ENCODE data around the gene NTN4. TPM values are rescaled to one million over a fixed set of nuclear protein-coding genes. Genes with fewer than 3 reads are reported as not detected.

Gene NTN4
- polyA plus RNA-seq, 1 of the 3 experiments (the other 2 are of a cell fraction), result 0.08 TPM

DNA sequence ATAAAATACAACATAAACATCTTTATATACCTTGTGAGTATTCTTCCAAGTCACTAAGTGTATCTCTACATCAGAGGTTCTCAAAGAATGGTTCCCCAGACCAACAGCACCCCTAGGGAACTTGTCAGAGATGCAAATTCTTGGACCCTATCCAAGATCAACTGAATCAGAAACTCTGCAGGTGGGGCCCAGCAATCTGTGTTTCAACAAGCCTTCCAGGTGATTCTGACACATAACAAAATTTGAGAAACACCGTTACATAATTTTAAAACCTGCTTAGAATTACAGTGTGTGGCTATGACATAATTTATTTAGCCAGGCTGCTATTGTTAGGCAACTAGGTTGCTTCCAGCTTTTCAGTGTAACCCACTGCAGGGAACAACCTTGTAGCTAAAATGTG is 49.8 kb downstream of the NTN4 start:
- H3K4me3 ChIP-seq (ENCODE audit: low read depth in 2 of 2, low read length in 1 of 2), result no peak overlapping the region
- CTCF ChIA-PET, result no interaction called here

DNA sequence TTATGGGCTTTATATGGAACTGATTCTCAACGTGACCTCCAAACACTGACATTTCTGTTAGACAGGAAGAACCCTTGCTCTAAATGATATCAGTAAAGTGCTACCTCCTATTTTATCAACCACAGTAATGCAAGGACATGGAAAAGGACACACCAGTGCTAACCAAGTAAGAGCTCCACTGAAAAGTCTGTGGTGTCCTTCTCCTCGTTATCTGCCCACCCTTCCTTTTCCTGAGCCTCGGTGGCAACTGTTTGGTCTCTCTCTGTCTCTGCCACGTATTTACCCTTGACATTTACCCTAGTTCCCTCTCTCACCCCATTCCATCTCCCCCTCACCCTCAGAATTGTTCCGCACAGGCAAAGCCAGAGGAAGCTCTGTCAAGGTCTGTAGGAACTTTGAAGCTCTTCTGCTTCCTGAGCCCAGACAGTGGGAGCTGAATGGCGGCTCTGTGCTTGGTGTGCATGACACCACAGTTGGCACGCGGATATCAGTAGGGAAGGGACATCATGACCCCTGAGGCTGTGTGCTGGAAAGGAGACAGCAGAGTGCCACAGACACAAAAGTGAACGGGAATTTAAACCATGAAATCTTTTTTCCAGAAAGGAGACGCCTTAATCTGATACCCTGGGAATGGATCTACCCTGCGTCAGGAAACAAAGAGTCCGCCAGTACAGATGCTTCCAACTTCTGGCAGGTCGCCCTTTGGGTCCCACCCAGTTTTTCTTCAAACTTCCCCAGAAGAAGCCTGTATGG is 50.8 kb downstream of the NTN4 start:
- H3K4me3 ChIP-seq (ENCODE audit: low read depth in 2 of 2, low read length in 1 of 2), result no peak overlapping the region
- no peak overlapping the region for H3K9ac ChIP-seq
- no peaks in the 10 kb centered on the region for H3K9me3 ChIP-seq
- no peaks in the 10 kb centered on the region for H3K36me3 ChIP-seq (replicated peaks in 1 of 2; ENCODE audit: control insufficient read depth in 1 of 2, insufficient read depth in 2 of 2, low read length in 1 of 2)
- H4K20me1 ChIP-seq (ENCODE audit: insufficient read depth), result no peaks in the 10 kb centered on the region
- 55% methylated on average over 13 of the region's 13 CpGs for WGBS (ENCODE audit: low lambda C conversion rate)
- no peaks in the 10 kb centered on the region for H3K4me1 ChIP-seq (ENCODE audit: control insufficient read depth in 1 of 2, insufficient read depth in 2 of 2, low read depth in 1 of 2, low read length in 1 of 2)
- H3K27me3 ChIP-seq (ENCODE audit: insufficient read depth), result peaks cover 3% of the 10 kb centered on the region; the same call in 1 of the 2 replicates
- no peak for TF ChIP-seq RAD21 (IDR thresholded peaks at IDR 0.05; ENCODE audit: low read length)
- TF ChIP-seq RFX5 (IDR thresholded peaks at IDR 0.05; ENCODE audit: low read length), result no peak
- TF ChIP-seq, protein P1, sequence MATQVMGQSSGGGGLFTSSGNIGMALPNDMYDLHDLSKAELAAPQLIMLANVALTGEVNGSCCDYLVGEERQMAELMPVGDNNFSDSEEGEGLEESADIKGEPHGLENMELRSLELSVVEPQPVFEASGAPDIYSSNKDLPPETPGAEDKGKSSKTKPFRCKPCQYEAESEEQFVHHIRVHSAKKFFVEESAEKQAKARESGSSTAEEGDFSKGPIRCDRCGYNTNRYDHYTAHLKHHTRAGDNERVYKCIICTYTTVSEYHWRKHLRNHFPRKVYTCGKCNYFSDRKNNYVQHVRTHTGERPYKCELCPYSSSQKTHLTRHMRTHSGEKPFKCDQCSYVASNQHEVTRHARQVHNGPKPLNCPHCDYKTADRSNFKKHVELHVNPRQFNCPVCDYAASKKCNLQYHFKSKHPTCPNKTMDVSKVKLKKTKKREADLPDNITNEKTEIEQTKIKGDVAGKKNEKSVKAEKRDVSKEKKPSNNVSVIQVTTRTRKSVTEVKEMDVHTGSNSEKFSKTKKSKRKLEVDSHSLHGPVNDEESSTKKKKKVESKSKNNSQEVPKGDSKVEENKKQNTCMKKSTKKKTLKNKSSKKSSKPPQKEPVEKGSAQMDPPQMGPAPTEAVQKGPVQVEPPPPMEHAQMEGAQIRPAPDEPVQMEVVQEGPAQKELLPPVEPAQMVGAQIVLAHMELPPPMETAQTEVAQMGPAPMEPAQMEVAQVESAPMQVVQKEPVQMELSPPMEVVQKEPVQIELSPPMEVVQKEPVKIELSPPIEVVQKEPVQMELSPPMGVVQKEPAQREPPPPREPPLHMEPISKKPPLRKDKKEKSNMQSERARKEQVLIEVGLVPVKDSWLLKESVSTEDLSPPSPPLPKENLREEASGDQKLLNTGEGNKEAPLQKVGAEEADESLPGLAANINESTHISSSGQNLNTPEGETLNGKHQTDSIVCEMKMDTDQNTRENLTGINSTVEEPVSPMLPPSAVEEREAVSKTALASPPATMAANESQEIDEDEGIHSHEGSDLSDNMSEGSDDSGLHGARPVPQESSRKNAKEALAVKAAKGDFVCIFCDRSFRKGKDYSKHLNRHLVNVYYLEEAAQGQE (IDR thresholded peaks at IDR 0.05; ENCODE audit: low read depth, low read length), result no peak
- no peak for TF ChIP-seq NRF1 (IDR thresholded peaks at IDR 0.05; ENCODE audit: low read depth, low read length)
- TF ChIP-seq, protein P2, sequence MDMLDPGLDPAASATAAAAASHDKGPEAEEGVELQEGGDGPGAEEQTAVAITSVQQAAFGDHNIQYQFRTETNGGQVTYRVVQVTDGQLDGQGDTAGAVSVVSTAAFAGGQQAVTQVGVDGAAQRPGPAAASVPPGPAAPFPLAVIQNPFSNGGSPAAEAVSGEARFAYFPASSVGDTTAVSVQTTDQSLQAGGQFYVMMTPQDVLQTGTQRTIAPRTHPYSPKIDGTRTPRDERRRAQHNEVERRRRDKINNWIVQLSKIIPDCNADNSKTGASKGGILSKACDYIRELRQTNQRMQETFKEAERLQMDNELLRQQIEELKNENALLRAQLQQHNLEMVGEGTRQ (IDR thresholded peaks at IDR 0.05; ENCODE audit: borderline replicate concordance, low read depth, low read length), result no peak
- no peak overlapping the region for H2AFZ ChIP-seq (ENCODE audit: low read depth)
- no peaks in the 10 kb centered on the region for H3F3A ChIP-seq (replicated peaks; ENCODE audit: insufficient read depth)
- DNase-seq, result no peak
- CTCF ChIA-PET, result no interaction called here
- no peak overlapping the region for H3K27ac ChIP-seq (ENCODE audit: low read depth in 2 of 2, low read length in 1 of 2)
- no peaks in the 10 kb centered on the region for H3K79me2 ChIP-seq (ENCODE audit: insufficient read depth)
- POLR2A ChIA-PET, result no interaction called here
- H3K4me2 ChIP-seq, result no peak overlapping the region
- no peaks in the 10 kb centered on the region for H3K9me2 ChIP-seq

More for the DNA sequence above, 49.8 kb downstream of the NTN4 start:
- POLR2A ChIA-PET, result no interaction called here
- WGBS (ENCODE audit: low lambda C conversion rate), result 71% methylated on average over 1 of the region's 1 CpG
- Histone ChIP-seq H3K9me2 (no peaks in the 10 kb centered on the region), H3K36me3 (replicated peaks in 1 of 2; ENCODE audit: control insufficient read depth in 1 of 2, insufficient read depth in 2 of 2, low read length in 1 of 2) (no peaks in the 10 kb centered on the region), H3K79me2 (ENCODE audit: insufficient read depth) (no peaks in the 10 kb centered on the region), H3K27me3 (ENCODE audit: insufficient read depth) (peaks cover 3% of the 10 kb centered on the region; the same call in 1 of the 2 replicates), H3K27ac (ENCODE audit: low read depth in 2 of 2, low read length in 1 of 2) (no peak overlapping the region), H3K9me3 (no peaks in the 10 kb centered on the region), H2AFZ (ENCODE audit: low read depth) (no peak overlapping the region), H3K4me2 (no peak overlapping the region), H3K9ac (no peak overlapping the region), H3K4me1 (ENCODE audit: control insufficient read depth in 1 of 2, insufficient read depth in 2 of 2, low read depth in 1 of 2, low read length in 1 of 2) (no peaks in the 10 kb centered on the region), H4K20me1 (ENCODE audit: insufficient read depth) (no peaks in the 10 kb centered on the region), H3F3A (replicated peaks; ENCODE audit: insufficient read depth) (no peaks in the 10 kb centered on the region)
- no peak for DNase-seq
- no peak for TF ChIP-seq MXI1 (IDR thresholded peaks at IDR 0.05; ENCODE audit: low read depth, low read length)
- no peak for TF ChIP-seq JUND (IDR thresholded peaks at IDR 0.05)
- TF ChIP-seq RCOR1 (IDR thresholded peaks at IDR 0.05; ENCODE audit: low read length), result no peak
- TF ChIP-seq SMC3 (IDR thresholded peaks at IDR 0.05; ENCODE audit: low read depth, low read length), result no peak
- no peak for TF ChIP-seq FOXM1 (IDR thresholded peaks at IDR 0.05; ENCODE audit: low read depth)
- TF ChIP-seq, protein P3, sequence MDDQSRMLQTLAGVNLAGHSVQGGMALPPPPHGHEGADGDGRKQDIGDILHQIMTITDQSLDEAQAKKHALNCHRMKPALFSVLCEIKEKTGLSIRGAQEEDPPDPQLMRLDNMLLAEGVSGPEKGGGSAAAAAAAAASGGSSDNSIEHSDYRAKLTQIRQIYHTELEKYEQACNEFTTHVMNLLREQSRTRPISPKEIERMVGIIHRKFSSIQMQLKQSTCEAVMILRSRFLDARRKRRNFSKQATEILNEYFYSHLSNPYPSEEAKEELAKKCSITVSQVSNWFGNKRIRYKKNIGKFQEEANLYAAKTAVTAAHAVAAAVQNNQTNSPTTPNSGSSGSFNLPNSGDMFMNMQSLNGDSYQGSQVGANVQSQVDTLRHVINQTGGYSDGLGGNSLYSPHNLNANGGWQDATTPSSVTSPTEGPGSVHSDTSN (IDR thresholded peaks at IDR 0.05), result no peak
- no peak for TF ChIP-seq RAD21 (IDR thresholded peaks at IDR 0.05; ENCODE audit: low read length)
- no peak for TF ChIP-seq POLR2AphosphoS5 (IDR thresholded peaks at IDR 0.05; ENCODE audit: low read depth, low read length)
- no peak for TF ChIP-seq NRF1 (IDR thresholded peaks at IDR 0.05; ENCODE audit: low read depth, low read length)
- no peak for TF ChIP-seq EP300 (IDR thresholded peaks at IDR 0.05; ENCODE audit: borderline replicate concordance in 1 of 2, low read depth in 1 of 2, low read length in 1 of 2)
- TF ChIP-seq, protein P4, sequence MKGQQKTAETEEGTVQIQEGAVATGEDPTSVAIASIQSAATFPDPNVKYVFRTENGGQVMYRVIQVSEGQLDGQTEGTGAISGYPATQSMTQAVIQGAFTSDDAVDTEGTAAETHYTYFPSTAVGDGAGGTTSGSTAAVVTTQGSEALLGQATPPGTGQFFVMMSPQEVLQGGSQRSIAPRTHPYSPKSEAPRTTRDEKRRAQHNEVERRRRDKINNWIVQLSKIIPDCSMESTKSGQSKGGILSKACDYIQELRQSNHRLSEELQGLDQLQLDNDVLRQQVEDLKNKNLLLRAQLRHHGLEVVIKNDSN (IDR thresholded peaks at IDR 0.05; ENCODE audit: borderline replicate concordance, low read depth), result no peak
- no peak for TF ChIP-seq CHD2 (IDR thresholded peaks at IDR 0.05; ENCODE audit: low read length, partially characterized antibody)
